Endothelial cell (in vitro differentiated cells): Measurements from ENCODE around the gene NPPC. TPM values are rescaled to one million over a fixed set of nuclear protein-coding genes. Genes with fewer than 3 reads are reported as not detected.

Experiments
- DNase-seq: peaks from one replicate; pipeline ENCODE4 v3.0.0; 2021; ENCODE audit warnings: low spot score
- H3K27ac Mint-ChIP-seq: one replicate; pipeline ENCODE4 v1.8.0; 2021; ENCODE audit warnings: mixed read lengths, inconsistent platforms; ENCODE audit not compliant: unreplicated experiment
- H3K27me3 Mint-ChIP-seq: one replicate; pipeline ENCODE4 v1.8.0; 2021; ENCODE audit warnings: mild to moderate bottlenecking, moderate library complexity, mixed read lengths, inconsistent platforms; ENCODE audit not compliant: unreplicated experiment
- H3K36me3 Mint-ChIP-seq: one replicate; pipeline ENCODE4 v1.8.0; 2021; ENCODE audit warnings: mild to moderate bottlenecking, low read depth, mixed read lengths, inconsistent platforms; ENCODE audit not compliant: unreplicated experiment
- H3K4me1 Mint-ChIP-seq: one replicate; pipeline ENCODE4 v1.8.0; 2021; ENCODE audit warnings: mild to moderate bottlenecking, mixed read lengths, inconsistent platforms; ENCODE audit not compliant: unreplicated experiment
- H3K4me3 Mint-ChIP-seq: one replicate; pipeline ENCODE4 v1.8.0; 2021; ENCODE audit warnings: mild to moderate bottlenecking, mixed read lengths, inconsistent platforms; ENCODE audit not compliant: unreplicated experiment
- H3K9me3 Mint-ChIP-seq: one replicate; pipeline ENCODE4 v1.8.0; 2021; ENCODE audit warnings: mixed read lengths, inconsistent platforms; ENCODE audit not compliant: unreplicated experiment
- microRNA-seq: library from miRNA; unstranded; fragments of <30 nt; microRNA quantifications from one replicate; pipeline ENCODE4, GENCODE V29; 2020; ENCODE audit not compliant: unreplicated experiment
- total RNA-seq: library from RNA; stranded (reverse); fragmentation: NEBNext Ultra II Directional; extraction: Animal tissue kit (Norgen Biotek cat#: 25700); gene quantifications from one replicate; pipeline ENCODE4 v1.2.1, GENCODE V29; 2021; ENCODE audit not compliant: unreplicated experiment
- TF ChIP-seq, protein P1 (sequence below): fragments of 200-600 bp; sonication (generic); IDR thresholded peaks from one replicate; pipeline ENCODE4 v1.5.0; 2021; ENCODE audit warnings: antibody characterized with exemption; ENCODE audit not compliant: unreplicated experiment

Gene NPPC
- total RNA-seq, 1 donor from 2014 or later = 11.4 TPM

DNA sequence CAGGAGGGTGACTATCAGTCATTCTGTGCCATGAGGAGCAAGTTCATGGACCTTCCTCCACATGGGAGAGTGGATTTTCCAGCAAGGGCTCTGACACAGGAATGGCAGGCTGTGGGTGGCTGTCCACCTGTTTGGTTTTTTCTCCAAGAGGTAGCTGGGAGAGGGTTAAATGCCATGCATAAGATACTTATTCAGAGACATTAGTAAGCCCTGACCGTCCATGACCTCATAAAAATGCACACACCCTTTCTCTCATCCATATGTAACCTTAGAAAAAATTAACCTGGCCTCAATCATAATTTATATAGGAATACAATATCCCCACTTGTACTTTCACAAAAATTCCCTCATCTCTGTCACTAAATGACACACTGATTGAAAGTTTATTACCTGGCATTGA, 51.3 kb downstream of the NPPC start:
- Mint-ChIP-seq H3K4me3 (no peak overlapping the region), H3K9me3 (peaks cover 8% of the 10 kb centered on the region), H3K27ac (no peak overlapping the region), H3K27me3 (peaks cover 4% of the 10 kb centered on the region), H3K36me3 (peaks cover 3% of the 10 kb centered on the region), H3K4me1 (peaks cover 1% of the 10 kb centered on the region)
- TF ChIP-seq, protein P1, sequence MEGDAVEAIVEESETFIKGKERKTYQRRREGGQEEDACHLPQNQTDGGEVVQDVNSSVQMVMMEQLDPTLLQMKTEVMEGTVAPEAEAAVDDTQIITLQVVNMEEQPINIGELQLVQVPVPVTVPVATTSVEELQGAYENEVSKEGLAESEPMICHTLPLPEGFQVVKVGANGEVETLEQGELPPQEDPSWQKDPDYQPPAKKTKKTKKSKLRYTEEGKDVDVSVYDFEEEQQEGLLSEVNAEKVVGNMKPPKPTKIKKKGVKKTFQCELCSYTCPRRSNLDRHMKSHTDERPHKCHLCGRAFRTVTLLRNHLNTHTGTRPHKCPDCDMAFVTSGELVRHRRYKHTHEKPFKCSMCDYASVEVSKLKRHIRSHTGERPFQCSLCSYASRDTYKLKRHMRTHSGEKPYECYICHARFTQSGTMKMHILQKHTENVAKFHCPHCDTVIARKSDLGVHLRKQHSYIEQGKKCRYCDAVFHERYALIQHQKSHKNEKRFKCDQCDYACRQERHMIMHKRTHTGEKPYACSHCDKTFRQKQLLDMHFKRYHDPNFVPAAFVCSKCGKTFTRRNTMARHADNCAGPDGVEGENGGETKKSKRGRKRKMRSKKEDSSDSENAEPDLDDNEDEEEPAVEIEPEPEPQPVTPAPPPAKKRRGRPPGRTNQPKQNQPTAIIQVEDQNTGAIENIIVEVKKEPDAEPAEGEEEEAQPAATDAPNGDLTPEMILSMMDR = no peak
- no peak for DNase-seq

Small RNA genes lying within 50 kb of the gene (microRNA-seq; reads per million reads assigned to microRNA genes)
- not detected for gene MIR1471

Other genes starting within 250 kb of the NPPC start
- 592 TPM for gene PTMA, start 217.9 kb downstream of the NPPC start, total RNA-seq
- gene PDE6D, start 145.1 kb downstream of the NPPC start, total RNA-seq = 29.3 TPM
- gene COPS7B, start 140.0 kb downstream of the NPPC start, total RNA-seq = 55.6 TPM
- 42.1 TPM for gene DIS3L2, start 35.3 kb upstream of the NPPC start, total RNA-seq